Heart left ventricle (tissue), 16 donors: ENCODE results near the gene KIF2C. TPM values are rescaled to one million over a fixed set of nuclear protein-coding genes. Genes with fewer than 3 reads are reported as not detected.
A peak's percentile ranks its signal among the peaks of the same experiment; 100 is the strongest.

Source experiments
- ATAC-seq, 4 donors: fragments of 200-7000 bp; cut with Tn5 transposase; one replicate each; pipeline ENCODE4 v1.9.1; 2020 to 2022; ENCODE audit warnings: moderate library complexity in 4 of 4, mild to moderate bottlenecking in 3 of 4, moderate number of reproducible peaks in 1 of 4
- DNase-seq, 5 donors: peaks; one replicate each; pipeline ENCODE4 v3.0.0-alpha.2; 2020
- H3K27ac ChIP-seq, 12 donors: fragments of 200-600 bp; sonication (generic) in 4 of 12; one replicate each; pipeline versions ENCODE4 v1.5.0 to v1.8.0; 2016 to 2022; ENCODE audit warnings: mild to moderate bottlenecking in 2 of 12
- H3K27me3 ChIP-seq, 9 donors: fragments of 200-600 bp; sonication (generic) in 2 of 9; one replicate each; pipeline versions ENCODE4 v1.5.1 to v1.8.0; 2016 to 2022; ENCODE audit warnings: mild to moderate bottlenecking in 3 of 9
- H3K36me3 ChIP-seq, 9 donors: fragments of 200-600 bp; sonication (generic) in 2 of 9; one replicate each; pipeline versions ENCODE4 v1.5.0 to v1.8.0; 2018 to 2022; ENCODE audit warnings: mild to moderate bottlenecking in 2 of 9
- H3K4me1 ChIP-seq, 12 donors: fragments of 200-600 bp; sonication (generic) in 4 of 12; one replicate each; pipeline versions ENCODE4 v1.5.0 to v1.8.0; 2016 to 2022; ENCODE audit warnings: mild to moderate bottlenecking in 3 of 12
- H3K4me3 ChIP-seq, 12 donors: fragments of 200-600 bp; sonication (generic) in 4 of 12; one replicate each; pipeline versions ENCODE4 v1.5.0 to v1.8.0; 2017 to 2022; ENCODE audit warnings: mild to moderate bottlenecking in 9 of 12, moderate library complexity in 4 of 12
- H3K9me3 ChIP-seq, 12 donors: fragments of 200-600 bp; sonication (generic) in 4 of 12; one replicate each; pipeline versions ENCODE4 v1.5.0 to v1.8.0; 2016 to 2022; ENCODE audit warnings: mild to moderate bottlenecking in 1 of 12
- POLR2A ChIP-seq, 2 donors: fragments of 450-650 bp; IDR thresholded peaks; one replicate each; pipeline ENCODE4 v1.6.1; 2017; ENCODE audit warnings: antibody characterized with exemption in 2 of 2, mild to moderate bottlenecking in 2 of 2, moderate library complexity in 2 of 2
- WGBS, 4 donors: extraction: QIAGEN DNeasy Blood & Tissue Kit in 2 of 4; methylation state at CpG; one replicate each; pipeline versions ENCODE4 v1.1.5 to v1.1.7; 2013 to 2018; 5-methylcytosine and 5-hydroxymethylcytosine counted together
- intact Hi-C, 10 donors: fragments of 100-400 bp; cut with DNase I; formaldehyde crosslinking; loops; one replicate each; pipeline versions ENCODE4 v1.11.1 to v1.14.2; 2022
- polyA plus RNA-seq, 2 donors: library from polyadenylated mRNA; stranded (reverse); fragments of 200-250 nt; gene quantifications; one replicate each; pipeline ENCODE4 v1.2.3, GENCODE V29; 2013
- total RNA-seq, 9 donors: library from RNA; depleted of rRNA in 2 of 9; stranded (reverse); fragments of >200 nt in 2 of 9; fragmentation: NEBNext Ultra II Directional in 3 of 9; extraction: Animal tissue kit (Norgen Biotek cat#: 25700) in 3 of 9; gene quantifications; one replicate each; pipeline versions ENCODE4 v1.1.0 to v1.2.4, GENCODE V29; 2016 to 2023
- TF ChIP-seq, protein P1 (sequence below), 12 donors: fragments of 200-600 bp; sonication (generic) in 4 of 12; IDR thresholded peaks; one replicate each; pipeline versions ENCODE4 v1.5.0 to v1.8.0; 2018 to 2022; ENCODE audit warnings: antibody characterized with exemption in 12 of 12, mild to moderate bottlenecking in 5 of 12
- donor health status: ischemic (EF 13 %, LVEDD 7.1; RV severe dilation, severe dysfunction).
- donor health status: healthy with polysubstance abuse.
- donor health status: DM: no; HTN: yes; CAD: no.
- donor health status: DM: no; HTN: no; CAD: no.
- donor health status: ischemic (EF 25% LVEDD 6.9; RV normal size, moderate dysfunction).
- donor health status: ischemic (EF 25% LVEDD 5.7; RV mildly dilated, moderate dysfunction).
- donor health status: healthy.
- donor health status: DM: yes; HTN: yes; CAD: no.
- donor health status: ischemic (EF 35%, LVEDD 5.7; RV mildly dilated, moderate dysfunction).
- donor health status: nonischemic (EF 11% LVEDD 7.7; RV severe dilation, severe dysfunction).
- donor health status: DM: yes; HTN: yes; CAD: no.
- donor health status: PGD.
- donor health status: ischemic (EF 29% LVEDD 5.4; RV normal size, mild dysfunction).
- donor health status: nonischemic (EF 23%, LVEDD 6.1; RV moderate dilation, normal function).

KIF2C gene
- total and polyA plus RNA-seq, 11 donors = 0.25 to 7.0 (median 0.97) TPM

GRCh38 chr1:44718091-44718490 is 21.5 kb upstream of the KIF2C start:
- TF ChIP-seq, protein P1, sequence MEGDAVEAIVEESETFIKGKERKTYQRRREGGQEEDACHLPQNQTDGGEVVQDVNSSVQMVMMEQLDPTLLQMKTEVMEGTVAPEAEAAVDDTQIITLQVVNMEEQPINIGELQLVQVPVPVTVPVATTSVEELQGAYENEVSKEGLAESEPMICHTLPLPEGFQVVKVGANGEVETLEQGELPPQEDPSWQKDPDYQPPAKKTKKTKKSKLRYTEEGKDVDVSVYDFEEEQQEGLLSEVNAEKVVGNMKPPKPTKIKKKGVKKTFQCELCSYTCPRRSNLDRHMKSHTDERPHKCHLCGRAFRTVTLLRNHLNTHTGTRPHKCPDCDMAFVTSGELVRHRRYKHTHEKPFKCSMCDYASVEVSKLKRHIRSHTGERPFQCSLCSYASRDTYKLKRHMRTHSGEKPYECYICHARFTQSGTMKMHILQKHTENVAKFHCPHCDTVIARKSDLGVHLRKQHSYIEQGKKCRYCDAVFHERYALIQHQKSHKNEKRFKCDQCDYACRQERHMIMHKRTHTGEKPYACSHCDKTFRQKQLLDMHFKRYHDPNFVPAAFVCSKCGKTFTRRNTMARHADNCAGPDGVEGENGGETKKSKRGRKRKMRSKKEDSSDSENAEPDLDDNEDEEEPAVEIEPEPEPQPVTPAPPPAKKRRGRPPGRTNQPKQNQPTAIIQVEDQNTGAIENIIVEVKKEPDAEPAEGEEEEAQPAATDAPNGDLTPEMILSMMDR (IDR thresholded peaks at IDR 0.05) = no peak
- no peak for TF ChIP-seq POLR2A (IDR thresholded peaks at IDR 0.05)
- peaks cover 0 to 42% (median 0%) of the 10 kb centered on the region in 12 donors for H3K4me1 ChIP-seq
- ATAC-seq = no peak
- no peak overlapping the region for H3K27ac ChIP-seq
- no peaks in the 10 kb centered on the region for H3K9me3 ChIP-seq
- no peaks in the 10 kb centered on the region for H3K27me3 ChIP-seq
- intact Hi-C loops = no loop called here
- WGBS, 4 donors = 71 to 85% (median 83%) methylated on average over 6 of the region's 6 CpGs
- no peaks in the 10 kb centered on the region for H3K36me3 ChIP-seq
- DNase-seq = no peak
- no peak overlapping the region for H3K4me3 ChIP-seq

GRCh38 chr1:44719318-44719717 is 20.3 kb upstream of the KIF2C start:
- peaks cover 0 to 7% (median 0%) of the 10 kb centered on the region in 9 donors for H3K27me3 ChIP-seq
- TF ChIP-seq, protein P1 (IDR thresholded peaks at IDR 0.05) = no peak
- TF ChIP-seq POLR2A (IDR thresholded peaks at IDR 0.05) = no peak
- no peak overlapping the region for H3K27ac ChIP-seq
- H3K4me1 ChIP-seq = peaks cover 0 to 54% (median 0%) of the 10 kb centered on the region in 12 donors
- ATAC-seq (no peak), DNase-seq (no peak)
- 57 to 67% (median 61%) methylated on average over 5 of the region's 5 CpGs for WGBS, 4 donors
- H3K4me3 ChIP-seq = no peak overlapping the region
- no peaks in the 10 kb centered on the region for H3K36me3 ChIP-seq
- no peaks in the 10 kb centered on the region for H3K9me3 ChIP-seq
- intact Hi-C loops = no loop called here

GRCh38 chr1:44720281-44720680 is 19.4 kb upstream of the KIF2C start:
- Histone ChIP-seq H3K9me3 (no peaks in the 10 kb centered on the region), H3K36me3 (no peaks in the 10 kb centered on the region), H3K27ac (no peak overlapping the region), H3K4me3 (no peak overlapping the region), H3K4me1 (peaks cover 0 to 51% (median 0%) of the 10 kb centered on the region in 12 donors), H3K27me3 (peaks cover 0 to 16% (median 0%) of the 10 kb centered on the region in 9 donors)
- intact Hi-C loops = no loop called here
- TF ChIP-seq, protein P1 (IDR thresholded peaks at IDR 0.05) = no peak
- TF ChIP-seq POLR2A (IDR thresholded peaks at IDR 0.05) = no peak
- no peak for DNase-seq
- 72 to 91% (median 78%) methylated on average over 4 of the region's 4 CpGs for WGBS, 4 donors
- ATAC-seq = no peak

GRCh38 chr1:44721485-44722361 is 17.9 kb upstream of the KIF2C start:
- peak overlapping the region in 1 of 12 donors; percentile 32 for H3K4me3 ChIP-seq
- no peaks in the 10 kb centered on the region for H3K9me3 ChIP-seq
- peak overlapping the region in 1 of 12 donors; percentile 90 for H3K27ac ChIP-seq
- 38 to 55% (median 41%) methylated on average over 14 of the region's 14 CpGs for WGBS, 4 donors
- peaks cover 0 to 47% (median 0%) of the 10 kb centered on the region in 12 donors for H3K4me1 ChIP-seq
- peaks cover 0 to 20% (median 0%) of the 10 kb centered on the region in 9 donors for H3K27me3 ChIP-seq
- TF ChIP-seq, protein P1 (IDR thresholded peaks at IDR 0.05) = no peak
- TF ChIP-seq POLR2A (IDR thresholded peaks at IDR 0.05) = no peak
- intact Hi-C loops = no loop called here
- H3K36me3 ChIP-seq = no peaks in the 10 kb centered on the region
- DNase-seq (no peak), ATAC-seq (peak; percentile 44 to 82 (median 74))
